Activated CD4-positive, alpha-beta T cell treated with anti-CD3 and anti-CD28 coated beads for 36 hours (primary cell): Measurements from ENCODE around the gene FCSK. TPM values are rescaled to one million over a fixed set of nuclear protein-coding genes. Genes with fewer than 3 reads are reported as not detected.
"Not testable (repeated sequence)": the region's sequence is repeated elsewhere in the genome, so short reads cannot be mapped to it uniquely, and the experiment has no call there.

Source experiments
- ATAC-seq: fragments of 200-7000 bp; cut with Tn5 transposase; one replicate; pipeline ENCODE4 v1.10.0; 2021; ENCODE audit warnings: mild to moderate bottlenecking, moderate library complexity
- CTCF ChIA-PET: fragments of 350-600 bp; sonication (Branson Sonifier 250); formaldehyde crosslinking; loops from one replicate; lab custom pipeline; 2021; ENCODE audit warnings: antibody characterized with exemption; lab: Charles Lee
- POLR2A ChIA-PET: fragments of 350-600 bp; sonication (Branson Sonifier 250); formaldehyde crosslinking; loops from one replicate; lab custom pipeline; 2021; ENCODE audit warnings: antibody characterized with exemption, inconsistent platforms; lab: Charles Lee
- DNase-seq: peaks from one replicate; pipeline ENCODE4 v3.0.0-alpha.2; 2020
- H3K27ac Mint-ChIP-seq: one replicate; pipeline ENCODE4 v1.8.0; 2021; ENCODE audit warnings: mixed read lengths
- H3K27me3 Mint-ChIP-seq: one replicate; pipeline ENCODE4 v1.8.0; 2021; ENCODE audit warnings: mixed read lengths
- H3K36me3 Mint-ChIP-seq: one replicate; pipeline ENCODE4 v1.8.0; 2021; ENCODE audit warnings: low read depth, mixed read lengths
- H3K4me1 Mint-ChIP-seq: one replicate; pipeline ENCODE4 v1.8.0; 2021; ENCODE audit warnings: mixed read lengths
- H3K4me3 Mint-ChIP-seq: one replicate; pipeline ENCODE4 v1.8.0; 2021; ENCODE audit warnings: mild to moderate bottlenecking, moderate library complexity, mixed read lengths
- H3K9me3 Mint-ChIP-seq: one replicate; pipeline ENCODE4 v1.8.0; 2021; ENCODE audit warnings: low read depth, mixed read lengths
- intact Hi-C, 2 experiments: fragments of 100-400 bp; cut with DNase I in 1 of 2; cut with micrococcal nuclease in 1 of 2; formaldehyde crosslinking; loops; one replicate each; pipeline versions ENCODE4 v1.14.2 to v1.15.1; 2022 to 2024; cut with DNase I, micrococcal nuclease
- total RNA-seq, 2 experiments: library from RNA; stranded (reverse); gene quantifications; one replicate each; pipeline ENCODE4 v1.2.3, GENCODE V29; 2021

The FCSK gene
- total RNA-seq, result 10 to 100 TPM; 10.3 to 13.4 TPM

GRCh38 chr16:70454222-70455034, at the start of gene FCSK:
Gene FCSK (plus strand): TSS chr16:70454595. CDS start chr16:70463191, 8,596 bp downstream.
- no peaks in the 10 kb centered on the region for H3K9me3 Mint-ChIP-seq
- DNase-seq (peak; percentile 79), ATAC-seq (peak; percentile 94)
- intact Hi-C loops, result loop anchor here (1.0 to 2.0 kb wide), 9 partner anchors 15 to 346 kb away; partner anchors contain the start of genes ST3GAL2 (in 2 of the 2), AARS1 (in 1 of the 2), COG4 (in 1 of the 2) and DDX19A (in 1 of the 2)
- H3K36me3 Mint-ChIP-seq, result no peaks in the 10 kb centered on the region
- peak within 1 kb of the TSS; percentile 88 for H3K27ac Mint-ChIP-seq
- H3K27me3 Mint-ChIP-seq, result no peaks in the 10 kb centered on the region
- peaks cover 16% of the 10 kb centered on the region for H3K4me1 Mint-ChIP-seq
- ChIA-PET CTCF (interaction anchor here (0.6 to 2.2 kb wide), 7 partner anchors 12 to 233 kb away, joined by 3 to 8 read pairs (median 3); no protein-coding TSS in a partner anchor), POLR2A (interaction anchor here (0.6 to 1.2 kb wide), 5 partner anchors 11 to 108 kb away, joined by 3 to 6 read pairs (median 3); partner anchors contain the start of gene DDX19A)
- H3K4me3 Mint-ChIP-seq, result peak within 1 kb of the TSS; percentile 85

GRCh38 chr16:70406104-70406503, 48.3 kb upstream of the FCSK start:
- H3K4me1 Mint-ChIP-seq, result peaks cover 46% of the 10 kb centered on the region
- CTCF ChIA-PET, result interaction anchor here (0.6 to 1.3 kb wide), 3 partner anchors 12 to 696 kb away, joined by 3 to 4 read pairs (median 4); no protein-coding TSS in a partner anchor

GRCh38 chr16:70407811-70408274, 46.6 kb upstream of the FCSK start:
- Mint-ChIP-seq H3K27ac (peak overlapping the region; percentile 27), H3K27me3 (no peaks in the 10 kb centered on the region), H3K4me3 (no peak overlapping the region), H3K4me1 (peaks cover 45% of the 10 kb centered on the region), H3K9me3 (no peaks in the 10 kb centered on the region), H3K36me3 (peaks cover 8% of the 10 kb centered on the region)
- intact Hi-C loops, result loop anchor here in 1 of 2 experiments (2.0 kb wide), 1 partner anchor 31 kb away; the partner anchor contains the start of gene ST3GAL2
- DNase-seq, result no peak
- CTCF ChIA-PET, result interaction anchor here (1.2 kb wide), 1 partner anchor 13 kb away, joined by 3 read pairs; no protein-coding TSS in a partner anchor
- no peak for ATAC-seq
- POLR2A ChIA-PET, result no interaction called here

More at GRCh38 chr16:70406104-70406503, 48.3 kb upstream of the FCSK start:
- POLR2A ChIA-PET, DNase-seq, H3K27ac Mint-ChIP-seq, H3K4me3 Mint-ChIP-seq, H3K9me3 Mint-ChIP-seq, H3K36me3 Mint-ChIP-seq, intact Hi-C loops, H3K27me3 Mint-ChIP-seq, ATAC-seq: not testable (repeated sequence)

GRCh38 chr16:70410734-70411133, 43.7 kb upstream of the FCSK start:
- H3K4me3 Mint-ChIP-seq, result no peak overlapping the region
- H3K27ac Mint-ChIP-seq, result no peak overlapping the region
- CTCF ChIA-PET, result interaction anchor here (1.0 kb wide), 1 partner anchor 41 kb away, joined by 5 read pairs; no protein-coding TSS in a partner anchor
- H3K4me1 Mint-ChIP-seq, result peaks cover 20% of the 10 kb centered on the region
- peaks cover 4% of the 10 kb centered on the region for H3K36me3 Mint-ChIP-seq
- no peak for ATAC-seq
- no peaks in the 10 kb centered on the region for H3K9me3 Mint-ChIP-seq
- POLR2A ChIA-PET, result no interaction called here
- intact Hi-C loops, result no loop called here
- DNase-seq, result no peak
- no peaks in the 10 kb centered on the region for H3K27me3 Mint-ChIP-seq

GRCh38 chr16:70412385-70412784, 42.0 kb upstream of the FCSK start:
- ATAC-seq (no peak), DNase-seq (no peak)
- Mint-ChIP-seq H3K4me1 (peaks cover 18% of the 10 kb centered on the region), H3K36me3 (peaks cover 4% of the 10 kb centered on the region), H3K9me3 (no peaks in the 10 kb centered on the region), H3K27me3 (no peaks in the 10 kb centered on the region), H3K27ac (no peak overlapping the region), H3K4me3 (no peak overlapping the region)
- intact Hi-C loops, result no loop called here
- ChIA-PET CTCF (interaction anchor here (0.6 kb wide), 1 partner anchor 9 kb away, joined by 3 read pairs; no protein-coding TSS in a partner anchor), POLR2A (no interaction called here)

- H3K4me1 Mint-ChIP-seq, result peaks cover 22% of the 10 kb centered on the region
- H3K9me3 Mint-ChIP-seq, DNase-seq, POLR2A ChIA-PET, H3K27ac Mint-ChIP-seq, H3K4me3 Mint-ChIP-seq, H3K36me3 Mint-ChIP-seq, intact Hi-C loops, ATAC-seq, H3K27me3 Mint-ChIP-seq: not testable (repeated sequence)
- CTCF ChIA-PET, result interaction anchor here (0.6 to 0.7 kb wide), 2 partner anchors 30 kb away, joined by 4 read pairs; no protein-coding TSS in a partner anchor
Observed at GRCh38 chr16:70413572-70413971, 40.8 kb upstream of the FCSK start.

- intact Hi-C loops, result no loop called here
- no peak for ATAC-seq
- Mint-ChIP-seq H3K4me3 (no peak overlapping the region), H3K4me1 (peaks cover 38% of the 10 kb centered on the region), H3K36me3 (peaks cover 3% of the 10 kb centered on the region), H3K27ac (no peak overlapping the region), H3K27me3 (no peaks in the 10 kb centered on the region), H3K9me3 (no peaks in the 10 kb centered on the region)
- ChIA-PET POLR2A (interaction anchor here (1.1 kb wide), 1 partner anchor 21 kb away, joined by 3 read pairs; no protein-coding TSS in a partner anchor), CTCF (interaction anchor here (0.9 to 1.4 kb wide), 3 partner anchors 8 to 23 kb away, joined by 3 read pairs; no protein-coding TSS in a partner anchor)
- no peak for DNase-seq
Observed at GRCh38 chr16:70416748-70417616, 37.4 kb upstream of the FCSK start.

- H3K4me3 Mint-ChIP-seq, result no peak overlapping the region
- intact Hi-C loops, result no loop called here
- no peaks in the 10 kb centered on the region for H3K36me3 Mint-ChIP-seq
- ATAC-seq (no peak), DNase-seq (no peak)
- H3K9me3 Mint-ChIP-seq, result no peaks in the 10 kb centered on the region
- H3K27ac Mint-ChIP-seq, result peak overlapping the region; percentile 4
- H3K27me3 Mint-ChIP-seq, result no peaks in the 10 kb centered on the region
- POLR2A ChIA-PET, result interaction anchor here (1.1 kb wide), 1 partner anchor 21 kb away, joined by 3 read pairs; no protein-coding TSS in a partner anchor
- CTCF ChIA-PET, result interaction anchor here (0.9 to 1.4 kb wide), 4 partner anchors 9 to 40 kb away, joined by 3 read pairs; no protein-coding TSS in a partner anchor
- peaks cover 40% of the 10 kb centered on the region for H3K4me1 Mint-ChIP-seq
Observed at GRCh38 chr16:70417661-70418060, 36.7 kb upstream of the FCSK start.

- Mint-ChIP-seq H3K9me3 (no peaks in the 10 kb centered on the region), H3K4me3 (no peak overlapping the region), H3K27me3 (no peaks in the 10 kb centered on the region), H3K36me3 (no peaks in the 10 kb centered on the region), H3K27ac (peak overlapping the region; percentile 78), H3K4me1 (peaks cover 46% of the 10 kb centered on the region)
- DNase-seq (peak; percentile 43), ATAC-seq (peak; percentile 31)
- intact Hi-C loops, result no loop called here
- ChIA-PET CTCF (interaction anchor here (0.6 to 1.4 kb wide), 6 partner anchors 10 to 655 kb away, joined by 3 to 5 read pairs (median 3); no protein-coding TSS in a partner anchor), POLR2A (no interaction called here)
Observed at GRCh38 chr16:70418274-70418992, 36.0 kb upstream of the FCSK start.

- ChIA-PET CTCF (interaction anchor here (0.6 to 1.2 kb wide), 3 partner anchors 27 to 132 kb away, joined by 3 read pairs; no protein-coding TSS in a partner anchor), POLR2A (interaction anchor here (0.6 kb wide), 1 partner anchor 9 kb away, joined by 3 read pairs; no protein-coding TSS in a partner anchor)
- DNase-seq, result no peak
- no peaks in the 10 kb centered on the region for H3K36me3 Mint-ChIP-seq
- peaks cover 48% of the 10 kb centered on the region for H3K4me1 Mint-ChIP-seq
- peak; percentile 10 for ATAC-seq
- no peaks in the 10 kb centered on the region for H3K9me3 Mint-ChIP-seq
- H3K27ac Mint-ChIP-seq, result peak overlapping the region; percentile 78
- intact Hi-C loops, result no loop called here
- no peak overlapping the region for H3K4me3 Mint-ChIP-seq
- H3K27me3 Mint-ChIP-seq, result no peaks in the 10 kb centered on the region
Observed at GRCh38 chr16:70418993-70419318, 35.4 kb upstream of the FCSK start.
